GM21367 (cell line): ENCODE measurements around the gene MEOX2.

ENCODE experiments used
- ATAC-seq: cut with Tn5 transposase; IDR thresholded peaks from one replicate; pipeline ENCODE4 v1.9.1; 2021; ENCODE audit not compliant: unreplicated experiment

MEOX2 gene

DNA sequence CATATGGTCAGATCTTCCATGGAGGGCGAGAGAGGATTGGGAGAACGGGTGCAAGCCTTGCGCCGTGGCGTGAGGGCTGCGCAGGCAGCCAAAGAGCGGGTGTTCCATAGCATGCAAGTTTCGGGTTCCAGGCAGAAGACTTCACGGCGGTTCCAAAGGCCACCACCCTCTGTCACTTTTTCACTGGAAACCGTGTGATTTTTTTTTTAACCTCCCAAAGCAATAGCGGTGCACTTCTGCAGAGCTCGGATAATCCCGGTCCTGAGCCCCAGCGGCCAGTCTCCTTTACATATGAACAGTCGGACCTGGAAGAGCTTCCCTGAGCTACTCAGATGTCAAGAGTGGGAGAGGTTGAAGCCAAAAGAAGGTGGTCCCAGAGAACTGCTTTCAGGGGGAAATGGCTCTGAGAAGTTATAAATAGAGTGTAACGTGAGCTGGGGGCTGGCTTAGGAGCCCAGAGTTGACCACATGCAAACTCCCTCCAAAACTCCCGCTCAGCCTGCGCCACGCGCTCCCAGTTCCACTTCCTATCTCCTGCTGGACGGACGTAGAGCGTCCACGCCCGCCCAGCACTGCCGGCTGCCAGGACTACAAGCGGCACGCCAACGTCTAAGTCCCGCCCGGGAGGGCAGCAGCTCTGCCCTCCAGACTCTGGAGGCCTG, at the start of gene MEOX2:
Gene MEOX2 (minus strand): TSS at position 389 of the 662 bp plus-strand sequence. CDS start 281 bp downstream, at position 108.
- no peak for ATAC-seq

DNA sequence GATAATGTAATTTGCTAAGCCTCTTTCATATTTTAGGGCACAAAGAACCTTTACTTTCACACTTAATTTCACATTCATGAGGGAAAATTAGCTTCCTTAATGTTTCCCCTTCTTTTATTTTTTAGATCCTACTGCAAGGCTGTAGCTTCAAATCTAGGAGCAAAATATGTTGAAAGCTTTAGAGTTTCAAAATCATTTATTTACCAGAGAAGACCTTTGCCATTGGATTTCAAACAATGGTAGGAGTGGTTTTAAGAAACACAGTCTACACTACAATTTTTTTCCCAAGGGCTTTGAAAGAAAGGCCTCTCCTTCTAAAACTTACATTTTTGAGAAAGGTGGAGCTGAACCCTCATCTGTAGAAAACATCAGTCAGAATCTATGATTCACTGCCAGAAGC, 43.3 kb upstream of the MEOX2 start:
- ATAC-seq, result no peak

DNA sequence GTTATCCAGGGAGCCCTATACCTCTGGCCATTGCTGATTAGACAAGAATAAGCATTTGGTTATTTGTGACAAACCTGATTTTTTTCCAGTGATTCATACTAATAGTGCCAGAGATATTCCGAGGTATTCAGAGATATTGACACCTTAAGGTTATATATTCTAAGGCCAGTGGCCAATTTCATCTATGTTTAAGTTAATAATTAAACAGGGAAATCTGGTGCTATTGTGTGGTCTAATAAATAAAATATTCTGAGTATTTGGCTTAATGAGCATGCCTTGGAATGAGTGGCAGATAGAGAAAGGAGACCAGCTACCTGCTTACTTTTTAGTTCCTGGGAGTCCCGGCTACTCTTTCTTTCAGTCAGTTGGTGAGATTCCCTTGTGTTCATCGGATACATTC, 38.6 kb upstream of the MEOX2 start:
- no peak for ATAC-seq

DNA sequence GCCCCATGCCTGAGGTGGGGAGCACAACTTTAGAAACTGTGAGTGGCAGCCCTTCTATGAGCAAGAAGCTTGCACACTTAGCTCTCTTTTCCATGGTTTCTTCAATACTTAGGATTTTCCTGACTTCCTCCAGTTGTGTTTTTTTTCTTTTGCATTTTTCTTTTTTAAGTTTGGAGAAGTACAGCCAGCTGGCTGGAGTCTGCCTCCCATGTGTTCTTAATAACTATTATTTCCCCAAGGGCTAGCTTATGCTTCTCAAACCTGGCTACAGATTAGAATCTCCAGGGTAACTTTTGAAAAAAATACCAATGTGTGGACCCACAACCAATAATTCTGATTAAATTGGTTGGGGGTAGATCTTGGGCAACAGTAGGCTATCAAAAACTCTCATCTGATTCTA, 37.4 kb upstream of the MEOX2 start:
- no peak for ATAC-seq

DNA sequence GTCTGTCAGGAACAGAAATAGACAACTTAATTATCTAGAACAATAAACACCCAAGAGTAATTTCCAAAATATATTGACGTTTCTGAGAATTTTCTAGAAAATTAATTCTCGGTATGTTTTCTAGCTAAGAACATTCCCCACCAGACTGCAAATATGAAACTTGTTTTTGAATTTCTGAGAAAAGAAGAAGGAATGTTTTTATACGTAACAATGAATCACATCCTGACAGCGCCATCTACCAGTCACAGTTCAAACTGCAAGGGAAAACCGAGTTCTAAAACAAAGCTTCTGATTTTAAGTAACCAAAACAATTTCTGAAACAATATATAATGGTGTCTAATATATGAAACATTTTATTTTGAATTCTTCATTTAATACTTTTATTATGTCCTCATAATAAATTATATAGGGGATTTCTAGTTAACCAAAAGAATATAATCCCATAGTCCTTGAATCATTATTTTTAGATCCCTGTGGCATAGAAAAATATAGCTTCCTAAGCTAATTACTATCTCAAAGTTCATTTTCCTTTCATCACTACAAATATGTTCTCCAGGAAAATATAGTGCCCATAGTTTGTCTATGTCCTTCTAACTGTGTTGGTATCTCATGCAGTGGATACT, 34.5 kb upstream of the MEOX2 start:
- no peak for ATAC-seq

DNA sequence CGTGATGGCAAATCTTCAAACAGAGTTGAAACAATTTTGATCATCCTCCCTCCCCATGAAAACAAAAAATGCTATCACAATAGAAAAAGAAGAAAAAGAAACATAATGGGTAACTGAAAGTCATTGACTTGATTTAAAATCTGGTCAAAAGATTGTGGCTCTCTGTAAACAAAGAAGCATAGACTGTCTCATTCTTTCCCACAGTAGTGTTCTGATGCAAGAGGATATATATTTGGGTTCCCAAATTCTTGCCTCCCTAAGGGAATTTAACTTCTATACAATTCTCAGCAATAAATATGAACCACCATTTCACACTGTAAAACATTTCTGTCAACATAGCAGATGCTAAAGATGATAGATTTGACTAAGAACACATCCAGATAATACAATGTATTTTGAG, 32.8 kb upstream of the MEOX2 start:
- ATAC-seq, result no peak

DNA sequence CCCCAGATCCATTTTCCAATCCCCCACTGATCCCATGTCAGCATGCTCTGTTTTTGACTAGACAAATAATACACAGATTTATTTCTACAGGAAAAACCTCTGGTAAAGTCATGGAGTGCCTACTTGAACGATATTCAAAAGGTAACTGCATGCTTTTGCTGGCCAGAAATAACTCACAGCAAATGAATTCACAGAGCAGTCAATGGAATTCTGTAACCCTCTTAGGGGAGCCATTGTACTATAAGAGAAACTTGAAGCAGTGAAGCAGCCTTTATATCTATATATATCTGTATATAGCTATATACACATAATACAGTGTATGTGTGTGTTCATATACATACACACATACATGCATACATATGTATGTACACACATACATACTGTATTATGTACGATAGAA, 29.0 kb upstream of the MEOX2 start:
- no peak for ATAC-seq

DNA sequence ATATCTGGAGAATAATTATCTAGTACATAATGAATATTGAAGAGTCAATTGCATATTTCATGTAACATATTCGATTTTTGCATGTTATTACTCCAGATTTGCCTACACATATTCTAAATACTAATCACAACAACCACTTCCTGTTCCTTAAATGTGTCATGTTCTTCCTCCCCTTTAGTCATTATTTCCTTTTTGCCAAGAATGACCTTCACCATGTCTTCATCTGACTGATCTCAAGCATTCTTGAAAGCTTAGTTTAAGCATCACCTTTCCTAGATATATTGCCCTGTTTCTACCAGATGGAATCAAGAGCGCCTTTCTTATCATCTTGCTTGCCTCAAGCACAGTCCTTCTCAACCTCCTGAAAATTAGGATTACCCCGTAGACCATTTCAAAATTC, 23.5 kb upstream of the MEOX2 start:
- no peak for ATAC-seq

DNA sequence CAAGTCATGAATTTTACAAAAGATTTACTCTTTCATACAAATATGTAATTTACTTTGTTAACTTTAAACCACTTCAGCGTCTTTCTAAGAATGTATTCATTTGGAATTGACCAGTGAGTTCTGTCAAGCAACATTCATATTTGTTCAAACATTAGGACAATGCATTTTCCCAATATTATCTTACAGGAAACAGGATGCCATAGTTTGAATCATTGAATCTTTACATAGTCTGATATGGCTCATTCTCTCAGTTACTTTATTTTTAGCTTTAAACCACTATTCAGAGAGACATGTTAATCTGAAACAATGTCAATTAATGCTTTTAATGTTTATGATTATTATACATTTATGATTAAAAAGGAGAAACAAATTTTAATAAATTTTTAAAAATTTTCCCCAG, 21.1 kb upstream of the MEOX2 start:
- ATAC-seq, result no peak

DNA sequence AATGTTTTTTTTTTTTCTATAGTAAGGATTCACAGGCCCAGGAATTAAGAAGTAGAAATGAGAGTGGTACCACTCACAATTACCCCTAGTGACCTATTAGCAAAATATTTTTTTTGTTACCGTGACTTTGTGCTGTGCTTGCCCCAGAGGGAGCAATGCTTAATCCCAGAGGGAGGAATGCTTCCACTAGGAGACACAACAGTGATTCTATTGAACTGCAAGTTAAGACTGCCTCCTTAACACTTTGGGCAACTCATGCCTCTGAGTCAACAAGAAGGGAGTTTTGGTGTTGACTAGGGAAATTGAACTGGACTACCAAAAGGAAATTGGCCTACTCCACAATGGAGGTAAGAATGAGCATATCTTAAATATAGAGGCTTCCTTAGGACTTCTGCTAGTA, 17.2 kb upstream of the MEOX2 start:
- no peak for ATAC-seq

DNA sequence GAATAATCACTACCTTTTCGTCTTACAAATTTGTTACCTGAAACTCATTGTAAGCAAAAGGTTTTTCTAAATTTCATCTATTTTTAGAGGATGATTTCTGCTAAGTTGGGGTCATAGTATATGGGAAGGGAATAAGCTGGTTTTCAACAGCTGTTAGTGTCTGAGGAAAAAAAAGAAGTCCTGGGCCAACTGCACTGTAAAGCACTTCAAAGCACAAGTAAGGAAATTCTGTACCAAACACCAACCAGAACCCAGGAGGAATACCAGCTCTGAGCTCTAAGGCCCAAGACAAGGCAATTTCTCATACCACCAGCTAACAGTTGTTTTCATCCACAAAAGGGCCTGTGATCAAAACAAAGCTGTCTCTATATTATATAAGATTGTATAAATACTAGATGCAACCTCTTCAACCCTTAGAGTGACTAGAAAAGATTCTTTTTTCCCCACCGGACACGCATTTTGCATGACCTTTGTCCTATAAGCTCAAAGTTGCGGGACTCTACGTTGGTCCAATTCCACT, 6.1 kb upstream of the MEOX2 start:
- ATAC-seq, result no peak

DNA sequence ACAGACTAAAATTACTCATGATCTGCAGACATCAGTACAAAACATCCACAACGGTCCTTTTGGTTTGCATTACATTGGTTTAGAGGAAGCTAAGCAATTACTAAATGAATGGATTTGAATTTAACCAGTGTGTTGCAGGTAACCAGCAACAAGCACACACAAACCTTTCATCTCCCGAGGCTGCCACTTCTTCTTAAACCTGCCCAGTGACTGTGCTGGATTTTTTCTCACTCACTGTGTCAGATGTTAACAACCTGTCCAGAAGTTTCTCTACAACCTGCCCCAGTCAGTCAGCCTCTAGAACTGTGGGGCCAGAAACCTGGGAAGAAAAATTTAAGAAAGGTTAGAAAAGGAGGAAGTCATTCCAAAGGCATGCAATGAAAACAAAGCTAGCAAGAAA, 2.4 kb upstream of the MEOX2 start:
- no peak for ATAC-seq

DNA sequence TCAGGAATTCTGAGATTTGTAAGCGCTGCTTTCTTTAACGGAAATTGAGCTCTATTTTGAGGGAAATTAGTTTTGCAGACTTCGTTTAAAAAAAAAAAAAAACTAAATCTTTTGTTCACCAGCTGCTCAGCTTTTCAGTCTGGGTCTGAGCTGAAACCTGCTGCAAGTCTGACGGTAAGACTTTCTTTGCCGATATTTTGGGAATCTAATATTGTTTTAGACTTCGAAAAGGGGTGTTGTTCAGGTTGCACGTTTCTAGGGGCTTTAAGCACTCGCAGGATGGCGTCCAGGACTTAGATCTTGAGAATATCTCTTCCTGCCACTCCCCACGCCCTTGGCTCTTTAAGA, 1.8 kb upstream of the MEOX2 start:
- ATAC-seq, result no peak

DNA sequence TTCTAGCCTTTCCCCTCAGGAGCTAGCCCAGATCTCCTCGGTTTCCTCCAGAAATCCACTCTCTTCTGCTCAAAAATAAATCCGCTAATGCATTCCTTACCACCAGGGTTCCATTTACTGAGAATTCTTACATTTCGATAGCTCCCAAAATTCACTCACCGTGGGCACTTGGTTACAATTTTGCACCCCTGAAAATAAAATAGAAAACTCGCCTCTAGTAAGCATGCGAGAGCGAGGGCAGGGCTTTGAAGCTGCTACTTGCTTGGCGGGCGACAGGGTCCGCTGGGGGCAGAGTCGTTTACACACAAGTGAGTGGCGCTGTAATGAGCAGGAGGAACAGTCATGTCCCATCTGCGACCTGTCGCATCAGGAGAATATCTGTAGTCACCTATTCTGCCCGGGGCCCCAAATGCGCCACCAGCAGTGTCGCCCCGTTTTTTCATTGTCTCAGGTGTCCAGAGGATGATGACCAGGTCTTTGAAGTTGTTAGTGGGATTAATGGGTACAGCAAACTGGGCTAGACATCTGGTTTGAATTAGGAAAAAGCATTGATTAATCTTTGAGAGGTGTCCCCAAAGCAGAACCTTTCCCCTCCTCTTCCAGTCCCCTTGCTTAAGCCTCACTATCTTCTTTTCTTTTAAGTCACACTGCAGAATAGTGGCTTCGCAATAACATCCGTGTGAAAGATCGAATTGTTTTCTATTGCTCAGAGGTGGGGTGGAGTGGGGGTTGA, 1.2 kb upstream of the MEOX2 start:
- no peak for ATAC-seq

DNA sequence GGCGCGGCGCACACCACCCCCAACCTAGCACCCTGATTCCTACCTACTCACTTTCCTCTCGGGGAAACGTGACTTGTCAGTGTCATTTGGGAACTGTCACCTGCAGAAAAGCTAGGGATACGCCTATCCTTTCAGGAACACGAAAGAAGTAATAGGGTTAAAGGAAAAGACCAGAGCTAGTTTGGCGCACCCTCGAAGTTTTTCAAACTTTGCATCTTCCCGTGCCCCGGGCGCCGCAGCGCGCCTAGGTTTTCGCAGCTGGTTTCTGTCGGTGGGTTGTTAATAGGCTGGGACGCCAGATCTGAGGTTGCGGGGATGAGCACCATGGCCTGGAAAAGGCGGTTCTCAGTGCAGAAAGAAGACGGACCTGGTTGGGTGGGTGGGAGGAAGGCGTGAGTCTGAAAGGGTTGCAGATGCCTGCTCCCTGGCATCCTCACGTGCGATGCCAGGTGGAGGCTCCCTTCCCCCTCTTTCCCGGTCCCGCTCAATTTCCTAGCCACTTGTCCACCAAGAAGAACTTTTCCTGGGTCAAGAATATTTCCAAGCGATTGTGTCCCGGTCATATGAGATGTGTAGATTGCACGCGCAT, 568 bp upstream of the MEOX2 start:
- no peak for ATAC-seq

DNA sequence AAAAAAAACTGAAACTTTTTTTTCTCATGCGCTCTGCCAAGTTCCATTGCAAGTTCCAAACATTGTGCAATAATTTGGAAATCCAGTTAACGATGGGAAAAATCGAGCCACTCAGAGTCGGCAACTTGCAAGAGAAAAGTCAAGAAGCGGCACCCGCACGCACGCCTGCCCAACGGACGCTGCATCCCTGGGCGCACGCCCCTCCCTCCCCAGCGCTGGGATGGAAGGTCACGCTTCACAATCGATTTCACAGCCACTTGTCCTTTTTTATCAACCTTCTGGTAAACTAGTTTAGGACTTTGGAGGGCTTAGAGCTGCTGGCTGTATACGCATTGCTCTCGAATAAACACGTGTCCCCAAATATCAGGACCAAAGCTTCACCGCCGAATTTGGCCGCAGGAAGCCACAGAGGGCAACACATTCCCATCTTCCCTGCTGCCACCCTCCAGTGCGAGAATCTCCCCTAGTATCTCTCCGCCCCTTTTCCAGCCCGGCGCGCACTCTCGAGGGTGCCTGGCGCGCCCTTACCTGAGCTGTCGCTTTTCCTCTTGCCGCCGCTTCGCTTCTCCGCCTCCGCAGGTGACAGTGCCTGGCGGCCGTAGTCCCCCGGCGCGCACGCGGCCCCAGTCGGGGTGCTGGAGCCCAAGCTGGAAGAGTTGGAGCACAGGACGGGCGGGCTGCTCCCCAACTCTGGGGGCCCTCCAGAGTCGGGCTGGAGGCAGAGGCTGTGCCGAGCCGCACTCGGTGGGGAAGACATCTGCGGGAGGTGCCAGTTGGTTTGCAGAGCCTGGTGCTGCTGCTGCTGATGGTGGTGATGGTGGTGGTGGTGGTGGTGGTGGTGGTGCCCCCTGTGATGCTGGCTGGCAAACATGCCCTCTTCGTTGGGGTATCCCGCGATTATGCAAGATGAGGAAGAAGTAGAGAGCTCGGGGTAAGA, 857 bp downstream of the MEOX2 start:
- ATAC-seq, result no peak

DNA sequence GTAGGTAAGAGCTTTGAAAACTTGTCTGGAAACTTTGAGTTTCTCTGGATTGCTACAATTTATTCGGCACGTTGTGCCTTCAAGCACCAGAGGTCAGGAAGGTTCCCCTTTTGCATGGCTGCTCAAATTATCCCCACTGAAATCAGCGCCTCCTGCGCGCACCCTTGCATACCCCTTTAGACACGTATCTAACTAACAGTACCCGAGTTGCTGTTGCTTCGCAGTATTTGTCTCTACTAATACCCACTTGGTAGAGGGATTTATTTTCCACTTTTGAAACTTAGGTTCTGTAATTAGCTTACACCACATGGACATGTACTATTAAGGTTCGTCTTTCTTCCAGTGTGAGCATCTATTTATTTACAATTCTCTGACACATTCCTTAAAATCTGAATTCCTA, 1.6 kb downstream of the MEOX2 start:
- ATAC-seq, result no peak

DNA sequence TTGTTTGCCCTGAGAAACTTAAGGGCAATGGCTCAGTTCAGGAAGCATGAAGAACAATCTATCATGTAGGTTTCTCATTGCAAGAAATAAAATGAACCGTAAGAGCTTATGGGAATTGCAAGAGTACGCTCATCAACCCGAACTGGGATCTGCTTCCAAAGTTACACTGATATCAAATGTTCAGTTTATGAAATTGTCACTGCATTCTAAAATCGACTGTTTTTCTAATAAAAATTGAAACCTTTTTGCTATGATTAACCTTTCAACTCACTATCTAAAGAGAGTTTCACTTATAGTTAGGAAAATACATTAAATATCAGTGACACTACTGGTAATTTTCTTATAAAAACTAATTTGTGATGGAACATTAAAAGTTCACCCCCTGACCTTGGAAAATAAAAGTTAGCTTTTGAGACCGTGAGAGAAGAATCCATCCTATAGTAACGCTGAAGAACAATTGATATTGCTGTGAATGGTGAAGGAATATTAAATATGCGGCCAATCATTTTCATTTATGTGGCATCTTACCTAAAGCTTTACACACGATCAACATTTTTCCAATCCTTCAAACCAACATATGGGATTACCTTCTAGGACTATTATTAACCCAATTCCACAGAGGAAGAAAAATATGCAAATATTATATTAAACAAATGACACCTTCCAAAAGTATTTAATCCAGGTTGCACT, 2.2 kb downstream of the MEOX2 start:
- no peak for ATAC-seq

DNA sequence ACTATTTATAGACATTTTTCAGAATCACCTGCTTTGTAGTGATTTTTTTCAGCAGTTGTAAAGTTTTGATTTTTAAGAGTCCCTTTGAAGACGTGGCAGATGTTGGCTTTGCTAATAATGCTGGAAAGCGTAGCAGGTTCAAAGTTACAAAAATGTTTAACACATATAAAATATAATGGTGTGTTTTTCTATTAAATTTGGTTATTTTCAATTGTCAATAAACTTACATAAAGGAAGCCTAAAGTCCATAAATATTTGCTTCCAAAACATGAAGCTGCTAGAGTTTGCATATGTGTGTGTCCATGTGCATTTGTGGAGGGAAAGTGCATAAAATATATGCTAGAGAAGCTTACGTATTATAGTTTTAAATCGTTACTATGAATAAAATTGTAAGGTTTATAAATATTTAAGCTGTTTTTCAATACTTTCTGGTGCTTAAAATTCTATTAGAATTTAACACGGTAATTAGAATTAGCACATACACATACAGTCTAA, 3.7 kb downstream of the MEOX2 start:
- no peak for ATAC-seq

DNA sequence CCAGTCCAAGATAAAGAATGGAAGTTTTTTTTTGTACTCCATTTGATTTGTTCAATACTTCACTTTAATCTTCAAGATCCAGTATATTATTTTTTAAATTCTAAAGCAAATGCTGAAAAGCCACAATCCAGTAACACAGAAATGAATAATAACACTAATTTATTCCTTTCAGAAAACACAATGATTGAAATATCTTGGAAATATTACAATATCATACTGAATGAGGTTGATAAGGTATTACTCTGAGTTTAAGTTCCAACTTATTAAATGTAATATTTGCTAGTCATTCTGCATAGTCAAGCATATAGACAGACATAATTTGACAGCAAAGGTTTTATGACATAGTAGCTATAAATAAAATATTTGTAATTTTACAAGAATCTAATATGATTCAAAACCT, 4.4 kb downstream of the MEOX2 start:
- no peak for ATAC-seq
